ENCODE results near the gene SEMA7A.
"Not testable (repeated sequence)": the region's sequence is repeated elsewhere in the genome, so short reads cannot be mapped to it uniquely, and the experiment has no call there.

GRCh38 chr15:74459798-74460197 lies 26.0 kb upstream of the SEMA7A start:
- TF ChIP-seq, protein P1, sequence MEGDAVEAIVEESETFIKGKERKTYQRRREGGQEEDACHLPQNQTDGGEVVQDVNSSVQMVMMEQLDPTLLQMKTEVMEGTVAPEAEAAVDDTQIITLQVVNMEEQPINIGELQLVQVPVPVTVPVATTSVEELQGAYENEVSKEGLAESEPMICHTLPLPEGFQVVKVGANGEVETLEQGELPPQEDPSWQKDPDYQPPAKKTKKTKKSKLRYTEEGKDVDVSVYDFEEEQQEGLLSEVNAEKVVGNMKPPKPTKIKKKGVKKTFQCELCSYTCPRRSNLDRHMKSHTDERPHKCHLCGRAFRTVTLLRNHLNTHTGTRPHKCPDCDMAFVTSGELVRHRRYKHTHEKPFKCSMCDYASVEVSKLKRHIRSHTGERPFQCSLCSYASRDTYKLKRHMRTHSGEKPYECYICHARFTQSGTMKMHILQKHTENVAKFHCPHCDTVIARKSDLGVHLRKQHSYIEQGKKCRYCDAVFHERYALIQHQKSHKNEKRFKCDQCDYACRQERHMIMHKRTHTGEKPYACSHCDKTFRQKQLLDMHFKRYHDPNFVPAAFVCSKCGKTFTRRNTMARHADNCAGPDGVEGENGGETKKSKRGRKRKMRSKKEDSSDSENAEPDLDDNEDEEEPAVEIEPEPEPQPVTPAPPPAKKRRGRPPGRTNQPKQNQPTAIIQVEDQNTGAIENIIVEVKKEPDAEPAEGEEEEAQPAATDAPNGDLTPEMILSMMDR (IDR thresholded peaks at IDR 0.05) = not testable (repeated sequence)
- not testable (repeated sequence) for TF ChIP-seq POLR2A (IDR thresholded peaks at IDR 0.05)
